Peyer's patch (tissue), 4 donors: ENCODE data around the gene MED15.

Experiments
- POLR2A ChIP-seq, 2 donors: fragments of 450-650 bp; IDR thresholded peaks; one replicate each; pipeline ENCODE4 v1.5.1; 2017; ENCODE audit warnings: antibody characterized with exemption in 2 of 2, mild to moderate bottlenecking in 2 of 2, moderate library complexity in 2 of 2
- TF ChIP-seq, protein P1 (sequence below), 6 experiments: fragments of 450-650 bp in 4 of 6; fragments of 200-600 bp in 2 of 6; sonication (generic) in 1 of 6; IDR thresholded peaks; one replicate each; pipeline ENCODE4 v1.5.1; 2017 to 2019; ENCODE audit warnings: antibody characterized with exemption in 6 of 6, mild to moderate bottlenecking in 3 of 6, moderate library complexity in 1 of 6

DNA sequence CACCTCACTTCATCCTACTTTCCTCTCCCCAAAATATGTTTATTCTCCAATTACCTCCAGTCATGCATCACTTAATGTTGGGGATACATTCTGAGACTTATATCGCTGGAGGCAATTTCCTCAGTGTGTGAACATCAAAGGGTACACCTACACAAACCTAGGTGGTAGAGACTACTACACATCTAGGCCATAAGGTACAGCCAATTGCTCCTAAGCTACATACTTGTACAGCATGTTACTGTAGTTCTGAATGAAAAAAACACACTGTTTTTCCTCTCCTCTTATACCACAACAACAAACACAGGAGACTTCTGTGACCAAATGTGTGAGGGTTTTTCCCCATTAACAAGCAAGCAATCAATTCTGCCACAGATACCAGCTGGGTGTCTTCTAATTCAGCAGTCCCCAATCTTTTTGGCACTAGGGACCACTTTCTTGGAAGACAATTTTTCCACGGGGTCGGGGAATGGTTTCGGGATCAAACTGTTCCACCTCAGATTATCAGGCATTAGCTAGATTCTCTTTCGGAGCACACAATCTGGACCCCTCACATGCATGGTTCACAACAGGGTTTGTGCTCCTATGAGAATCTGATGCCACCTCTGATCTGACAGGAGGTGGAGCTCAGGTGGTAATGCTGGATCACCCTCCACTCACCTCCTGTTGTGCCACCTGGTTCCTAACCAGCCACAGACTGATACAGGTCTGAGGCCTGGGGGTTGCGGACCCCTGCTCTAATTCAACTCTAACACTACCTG lies 17.0 kb upstream of the MED15 start:
- TF ChIP-seq, protein P1, sequence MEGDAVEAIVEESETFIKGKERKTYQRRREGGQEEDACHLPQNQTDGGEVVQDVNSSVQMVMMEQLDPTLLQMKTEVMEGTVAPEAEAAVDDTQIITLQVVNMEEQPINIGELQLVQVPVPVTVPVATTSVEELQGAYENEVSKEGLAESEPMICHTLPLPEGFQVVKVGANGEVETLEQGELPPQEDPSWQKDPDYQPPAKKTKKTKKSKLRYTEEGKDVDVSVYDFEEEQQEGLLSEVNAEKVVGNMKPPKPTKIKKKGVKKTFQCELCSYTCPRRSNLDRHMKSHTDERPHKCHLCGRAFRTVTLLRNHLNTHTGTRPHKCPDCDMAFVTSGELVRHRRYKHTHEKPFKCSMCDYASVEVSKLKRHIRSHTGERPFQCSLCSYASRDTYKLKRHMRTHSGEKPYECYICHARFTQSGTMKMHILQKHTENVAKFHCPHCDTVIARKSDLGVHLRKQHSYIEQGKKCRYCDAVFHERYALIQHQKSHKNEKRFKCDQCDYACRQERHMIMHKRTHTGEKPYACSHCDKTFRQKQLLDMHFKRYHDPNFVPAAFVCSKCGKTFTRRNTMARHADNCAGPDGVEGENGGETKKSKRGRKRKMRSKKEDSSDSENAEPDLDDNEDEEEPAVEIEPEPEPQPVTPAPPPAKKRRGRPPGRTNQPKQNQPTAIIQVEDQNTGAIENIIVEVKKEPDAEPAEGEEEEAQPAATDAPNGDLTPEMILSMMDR (IDR thresholded peaks at IDR 0.05) = no peak
- no peak for TF ChIP-seq POLR2A (IDR thresholded peaks at IDR 0.05)
